HepG2 (cell line): Measurements from ENCODE around the gene TAF4B. TPM values are rescaled to one million over a fixed set of nuclear protein-coding genes. Genes with fewer than 3 reads are reported as not detected.

Experiments used
- ATAC-seq: fragments of 200-7000 bp; cut with Tn5 transposase; 3 replicates; pipeline ENCODE4 v1.9.1; 2020; ENCODE audit warnings: mild to moderate bottlenecking, moderate library complexity
- BruUV-seq: library from RNA; stranded (reverse); fragments of 400-500 nt; replicated peaks from 2 replicates; lab custom pipeline; 2021; lab: Mats Ljungman, UMichigan
- CTCF ChIA-PET: fragments of 300-600 bp; formaldehyde crosslinking; extraction: SDS; loops from one replicate; lab custom pipeline; 2021; ENCODE audit warnings: low total read pairs, inconsistent platforms, low intra/inter-chr PET ratio; lab: Yijun Ruan, JAX
- POLR2A ChIA-PET: fragments of 350-600 bp; sonication (Branson Sonifier 250); formaldehyde crosslinking; loops from one replicate; lab custom pipeline; 2020; ENCODE audit warnings: antibody characterized with exemption, inconsistent platforms; lab: Yijun Ruan, JAX
- DNase-seq: peaks from one replicate; pipeline ENCODE4 v3.0.0-alpha.2; 2015; ENCODE audit warnings: low spot score
- FAIRE-seq: peaks from 3 replicates; lab custom pipeline; 2011; peaks lifted over from hg19 to GRCh38; lab: Jason Lieb, UNC
- H2AFZ ChIP-seq: one replicate; pipeline ENCODE4 v1.6.1; 2011; ENCODE audit warnings: low read length, inconsistent platforms
- H3K27ac ChIP-seq: fragments of 300-600 bp; 3 replicates; pipeline ENCODE4 v1.8.0; 2011; ENCODE audit warnings: mixed run types, mild to moderate bottlenecking, mixed read lengths, low read length, inconsistent platforms; ENCODE audit not compliant: insufficient read depth; ENCODE audit errors: extremely low read length
- H3K27me3 ChIP-seq, 2 experiments: fragments of 200-600 bp in 1 of 2; 2 replicates in 1 of 2; 3 replicates in 1 of 2; pipeline versions ENCODE4 v1.6.0 to v1.8.0; 2011; ENCODE audit warnings: low read length in 2 of 2, mild to moderate bottlenecking in 2 of 2, moderate library complexity in 2 of 2, inconsistent platforms in 1 of 2; ENCODE audit not compliant: insufficient read depth in 2 of 2, control insufficient read depth in 1 of 2
- H3K36me3 ChIP-seq, 2 experiments: fragments of 200-600 bp in 1 of 2; replicated peaks in 1 of 2; 2 replicates in 1 of 2; 3 replicates in 1 of 2; pipeline versions ENCODE4 v1.5.1 to v1.8.0; 2011; ENCODE audit warnings: low read length in 2 of 2, inconsistent platforms in 1 of 2; ENCODE audit not compliant: insufficient read depth in 2 of 2, control insufficient read depth in 1 of 2
- H3K4me1 ChIP-seq: 2 replicates; pipeline ENCODE4 v1.5.1; 2012; ENCODE audit warnings: low read length, inconsistent platforms; ENCODE audit not compliant: insufficient read depth
- H3K4me2 ChIP-seq: 2 replicates; pipeline ENCODE4 v1.6.0; 2011; ENCODE audit warnings: low read depth, low read length, inconsistent platforms
- H3K4me3 ChIP-seq, 3 experiments: fragments of 200-600 bp in 1 of 3; sonication (generic), shearing (Covaris generic) in 1 of 3; replicated peaks in 1 of 3; 2 replicates each; pipeline ENCODE4 v1.5.1; 2011 to 2016; ENCODE audit warnings: low read length in 3 of 3, inconsistent platforms in 2 of 3, low read depth in 2 of 3, mild to moderate bottlenecking in 2 of 3, control low read depth in 1 of 3, mixed read lengths in 1 of 3; ENCODE audit not compliant: insufficient read depth in 1 of 3
- H3K79me2 ChIP-seq: one replicate; pipeline ENCODE4 v1.6.1; 2011; ENCODE audit warnings: low read length, inconsistent platforms; ENCODE audit not compliant: insufficient read depth
- H3K9ac ChIP-seq: 2 replicates; pipeline ENCODE4 v1.6.0; 2011; ENCODE audit warnings: mild to moderate bottlenecking, low read depth, low read length, inconsistent platforms; ENCODE audit not compliant: insufficient read depth
- H3K9me3 ChIP-seq: 2 replicates; pipeline ENCODE4 v1.5.1; 2012; ENCODE audit warnings: mild to moderate bottlenecking, low read length
- H4K20me1 ChIP-seq: 2 replicates; pipeline ENCODE4 v1.6.0; 2011; ENCODE audit warnings: inconsistent platforms, mild to moderate bottlenecking, low read length, moderate library complexity; ENCODE audit not compliant: insufficient read depth
- CENPX ChIP-seq: sonication (generic); formaldehyde crosslinking; IDR thresholded peaks from 2 replicates; pipeline ENCODE4 v1.9.0; 2021; ENCODE audit warnings: mild to moderate bottlenecking, missing genetic modification reagents, moderate library complexity
- DZIP1 ChIP-seq: sonication (generic); formaldehyde crosslinking; IDR thresholded peaks from 2 replicates; pipeline ENCODE4 v1.5.0; 2020; ENCODE audit warnings: mild to moderate bottlenecking, missing genetic modification reagents
- KDM4B ChIP-seq: sonication (generic); formaldehyde crosslinking; IDR thresholded peaks from 2 replicates; pipeline ENCODE4 v1.4.0; 2020; ENCODE audit warnings: missing genetic modification reagents
- NKX3-1 ChIP-seq: sonication (generic); formaldehyde crosslinking; IDR thresholded peaks from 2 replicates; pipeline ENCODE4 v1.5.0; 2020; ENCODE audit warnings: missing genetic modification reagents
- SMARCC2 ChIP-seq: fragments of 450-650 bp; IDR thresholded peaks from 2 replicates; pipeline ENCODE4 v1.6.1; 2017; ENCODE audit warnings: antibody characterized with exemption, mild to moderate bottlenecking
- YEATS4 ChIP-seq: sonication (generic); formaldehyde crosslinking; IDR thresholded peaks from 2 replicates; pipeline ENCODE4 v1.4.0; 2020; ENCODE audit warnings: missing genetic modification reagents, borderline replicate concordance
- ZFP36L1 ChIP-seq: sonication (generic); formaldehyde crosslinking; IDR thresholded peaks from 2 replicates; pipeline ENCODE4 v1.8.0; 2022; ENCODE audit warnings: mild to moderate bottlenecking, missing genetic modification reagents, moderate library complexity
- ZFP91 ChIP-seq: sonication (generic); formaldehyde crosslinking; IDR thresholded peaks from 2 replicates; pipeline ENCODE4 v1.9.0; 2022; ENCODE audit warnings: missing genetic modification reagents, mild to moderate bottlenecking, borderline replicate concordance
- ZNF318 ChIP-seq: sonication (generic); formaldehyde crosslinking; IDR thresholded peaks from 2 replicates; pipeline ENCODE4 v1.4.0; 2020; ENCODE audit warnings: mild to moderate bottlenecking, missing genetic modification reagents
- ZNF354B ChIP-seq: sonication (generic); formaldehyde crosslinking; IDR thresholded peaks from 2 replicates; pipeline ENCODE4 v1.8.0; 2022; ENCODE audit warnings: mild to moderate bottlenecking, missing genetic modification reagents
- ZNF619 ChIP-seq: sonication (generic); formaldehyde crosslinking; IDR thresholded peaks from 2 replicates; pipeline ENCODE4 v1.4.0; 2020; ENCODE audit warnings: mild to moderate bottlenecking, missing genetic modification reagents
- ZNF629 ChIP-seq: sonication (generic); formaldehyde crosslinking; conservative IDR thresholded peaks from 2 replicates; pipeline ENCODE4 v1.5.0; 2020; ENCODE audit warnings: missing genetic modification reagents
- ZNF746 ChIP-seq: sonication (generic); formaldehyde crosslinking; IDR thresholded peaks from 2 replicates; pipeline ENCODE4 v1.8.0; 2022; ENCODE audit warnings: mild to moderate bottlenecking, missing genetic modification reagents
- ZNF766 ChIP-seq: sonication (generic); formaldehyde crosslinking; IDR thresholded peaks from 2 replicates; pipeline ENCODE4 v1.5.0; 2020; ENCODE audit warnings: missing genetic modification reagents, borderline replicate concordance
- in situ Hi-C: cut with HindIII; loops from 2 replicates; pipeline ENCODE4 v1.10.0; 2017; ENCODE audit warnings: low pct_unique_long_range_greater_than_20kb; ENCODE audit not compliant: extremely low pct_ligation_motif_present
- intact Hi-C: fragments of 100-400 bp; cut with micrococcal nuclease; formaldehyde crosslinking; loops from one replicate; pipeline ENCODE4 v1.10.0; 2022; ENCODE audit not compliant: unreplicated experiment
- polyA plus RNA-seq, 8 experiments: library from polyadenylated mRNA; depleted of rRNA in 3 of 8; stranded (reverse) in 7 of 8; unstranded in 1 of 8; fragments of >200 nt; fragmentation: Illumina TruSeq in 4 of 8; extraction: Trizol in 4 of 8; gene quantifications; 2 replicates each; pipeline versions ENCODE4 v1.2.1 to v1.2.3, GENCODE V29; 2011 to 2016; ENCODE audit warnings: low read depth in 4 of 8, missing spikeins in 1 of 8, mixed read lengths in 1 of 8; ENCODE audit not compliant: insufficient read depth in 1 of 8
- total RNA-seq, 5 experiments: library from RNA; depleted of rRNA; stranded (reverse); fragments of >200 nt; fragmentation: Illumina TruSeq; extraction: Trizol; gene quantifications; 2 replicates each; pipeline ENCODE4 v1.2.3, GENCODE V29; 2016; ENCODE audit warnings: low read depth in 1 of 5

The TAF4B gene
- total and polyA plus RNA-seq, 2 of the 13 experiments (the other 11 are each of a cell fraction or from before 2014, with no cell fraction given): 2.2 to 3.8 TPM

GRCh38 chr18:26378701-26379100, 152.5 kb downstream of the TAF4B start:
- H4K20me1 ChIP-seq: no peaks in the 10 kb centered on the region
- no peak overlapping the region for H3K4me2 ChIP-seq
- H2AFZ ChIP-seq: no peak overlapping the region
- no peaks in the 10 kb centered on the region for H3K36me3 ChIP-seq
- BruUV-seq: no TSS peak
- in situ Hi-C loops: no loop called here
- CTCF ChIA-PET: no interaction called here
- no peaks in the 10 kb centered on the region for H3K9me3 ChIP-seq
- H3K27me3 ChIP-seq: no peaks in the 10 kb centered on the region
- no peak overlapping the region for H3K27ac ChIP-seq
- no peak overlapping the region for H3K4me3 ChIP-seq
- FAIRE-seq (no peak), ATAC-seq (no peak), DNase-seq (no peak)
- H3K79me2 ChIP-seq: no peaks in the 10 kb centered on the region
- POLR2A ChIA-PET: no interaction called here
- intact Hi-C loops: no loop called here
- no peaks in the 10 kb centered on the region for H3K4me1 ChIP-seq
- no peak overlapping the region for H3K9ac ChIP-seq
- no peak for TF ChIP-seq ZFP36L1 (CRISPR knock-in tag)
- no peak for TF ChIP-seq ZNF619 (CRISPR knock-in tag)
- TF ChIP-seq ZNF318 (CRISPR knock-in tag): no peak
- TF ChIP-seq ZNF629 (CRISPR knock-in tag): no peak
- TF ChIP-seq ZNF354B (CRISPR knock-in tag): no peak
- TF ChIP-seq YEATS4: no peak
- TF ChIP-seq CENPX: no peak
- no peak for TF ChIP-seq DZIP1 (CRISPR knock-in tag)
- no peak for TF ChIP-seq ZNF766 (CRISPR knock-in tag)
- TF ChIP-seq ZNF746: no peak
- no peak for TF ChIP-seq ZFP91 (CRISPR knock-in tag)
- no peak for TF ChIP-seq SMARCC2
- no peak for TF ChIP-seq KDM4B
- no peak for TF ChIP-seq NKX3-1
